NCI-H345 treated with DMSO at 0.1 percent for 48 hours (cell line): Measurements from ENCODE around the gene MEX3A.
A peak's percentile ranks its signal among the peaks of the same experiment; 100 is the strongest.
"Not testable (repeated sequence)": the region's sequence is repeated elsewhere in the genome, so short reads cannot be mapped to it uniquely, and the experiment has no call there.

ENCODE experiments used
- DNase-seq: peaks from one replicate; lab custom pipeline; 2025; ENCODE audit not compliant: unreplicated experiment; lab: John Stamatoyannopoulos, UW

MEX3A gene

GRCh38 chr1:156082309-156083091 is at the start of gene MEX3A:
Gene MEX3A (minus strand): TSS chr1:156082465. CDS start chr1:156081998, 467 bp downstream.
- DNase-seq: peak; percentile 98

DNA sequence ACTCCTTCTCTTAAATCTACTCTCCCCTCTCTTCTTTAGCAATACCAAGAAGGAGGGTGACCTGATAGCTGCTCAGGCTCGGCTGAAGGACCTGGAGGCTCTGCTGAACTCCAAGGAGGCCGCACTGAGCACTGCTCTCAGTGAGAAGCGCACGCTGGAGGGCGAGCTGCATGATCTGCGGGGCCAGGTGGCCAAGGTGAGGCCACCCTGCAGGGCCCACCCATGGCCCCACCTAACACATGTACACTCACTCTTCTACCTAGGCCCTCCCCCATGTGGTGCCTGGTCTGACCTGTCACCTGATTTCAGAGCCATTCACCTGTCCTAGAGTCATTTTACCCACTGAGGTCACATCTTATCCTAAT is 48.3 kb upstream of the MEX3A start:
- no peak for DNase-seq

DNA sequence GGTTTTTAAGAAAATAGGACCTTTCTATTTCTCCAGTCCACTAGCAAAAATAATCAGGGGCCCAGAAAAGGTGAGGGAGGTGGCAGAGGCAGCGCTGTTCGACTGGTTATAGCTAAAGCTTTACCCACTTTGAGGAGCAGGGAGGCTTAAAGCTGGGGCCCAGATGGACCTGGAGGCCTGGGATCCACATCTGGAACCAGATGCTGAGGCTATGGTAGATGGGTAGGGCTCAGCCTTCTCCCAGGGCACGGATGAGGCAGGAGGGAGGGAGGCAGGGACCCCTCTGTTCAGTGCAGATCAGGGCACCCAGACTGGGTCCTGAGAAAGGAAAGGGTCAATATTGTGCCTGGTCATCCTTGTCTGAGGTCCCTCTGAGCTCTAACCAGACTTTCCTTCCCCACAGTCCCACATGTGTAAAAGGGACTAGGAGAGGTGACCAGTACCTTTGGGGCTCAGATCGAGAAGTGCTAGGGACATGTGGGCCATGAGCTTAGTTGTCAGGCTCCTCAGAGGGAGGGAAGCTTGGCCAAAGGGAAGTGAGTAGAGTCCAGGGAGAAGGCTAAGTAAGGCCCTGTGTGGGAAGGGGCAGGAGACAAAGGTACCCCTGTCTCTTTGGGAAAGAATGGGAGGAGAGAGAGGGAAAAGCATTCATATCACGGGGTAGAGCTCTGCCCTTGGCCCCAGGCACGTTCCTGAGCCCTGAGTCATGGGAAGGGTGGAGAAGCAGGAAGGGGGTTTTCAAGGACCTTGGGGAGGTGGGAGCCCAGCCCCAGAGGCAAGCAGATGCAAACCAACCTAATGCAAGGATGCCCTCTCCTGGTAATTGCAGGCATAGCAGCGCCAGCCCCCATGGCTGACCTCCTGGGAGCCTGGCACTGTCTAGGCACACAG is 47.7 kb upstream of the MEX3A start:
- DNase-seq: peak; percentile 94

- DNase-seq: no peak
Observed at GRCh38 chr1:156128654-156129597, 46.7 kb upstream of the MEX3A start.

DNA sequence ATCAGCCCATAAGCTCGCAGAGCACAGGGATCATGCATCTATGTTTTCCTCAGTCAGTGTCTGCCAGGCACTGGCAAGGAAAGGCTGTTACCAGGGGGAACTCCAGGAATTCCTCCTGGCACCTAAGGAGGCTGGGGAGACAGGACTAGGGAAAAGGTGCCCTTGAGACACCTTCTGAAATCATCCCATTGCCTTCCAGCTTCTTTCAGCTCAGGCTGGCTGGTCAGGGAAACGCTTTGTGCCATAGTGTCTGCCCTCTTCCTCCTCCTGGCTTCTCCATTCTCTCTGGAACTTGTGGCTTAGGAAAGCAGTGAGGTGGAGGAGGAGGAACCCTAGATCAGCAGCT is 46.0 kb upstream of the MEX3A start:
- DNase-seq: no peak

DNA sequence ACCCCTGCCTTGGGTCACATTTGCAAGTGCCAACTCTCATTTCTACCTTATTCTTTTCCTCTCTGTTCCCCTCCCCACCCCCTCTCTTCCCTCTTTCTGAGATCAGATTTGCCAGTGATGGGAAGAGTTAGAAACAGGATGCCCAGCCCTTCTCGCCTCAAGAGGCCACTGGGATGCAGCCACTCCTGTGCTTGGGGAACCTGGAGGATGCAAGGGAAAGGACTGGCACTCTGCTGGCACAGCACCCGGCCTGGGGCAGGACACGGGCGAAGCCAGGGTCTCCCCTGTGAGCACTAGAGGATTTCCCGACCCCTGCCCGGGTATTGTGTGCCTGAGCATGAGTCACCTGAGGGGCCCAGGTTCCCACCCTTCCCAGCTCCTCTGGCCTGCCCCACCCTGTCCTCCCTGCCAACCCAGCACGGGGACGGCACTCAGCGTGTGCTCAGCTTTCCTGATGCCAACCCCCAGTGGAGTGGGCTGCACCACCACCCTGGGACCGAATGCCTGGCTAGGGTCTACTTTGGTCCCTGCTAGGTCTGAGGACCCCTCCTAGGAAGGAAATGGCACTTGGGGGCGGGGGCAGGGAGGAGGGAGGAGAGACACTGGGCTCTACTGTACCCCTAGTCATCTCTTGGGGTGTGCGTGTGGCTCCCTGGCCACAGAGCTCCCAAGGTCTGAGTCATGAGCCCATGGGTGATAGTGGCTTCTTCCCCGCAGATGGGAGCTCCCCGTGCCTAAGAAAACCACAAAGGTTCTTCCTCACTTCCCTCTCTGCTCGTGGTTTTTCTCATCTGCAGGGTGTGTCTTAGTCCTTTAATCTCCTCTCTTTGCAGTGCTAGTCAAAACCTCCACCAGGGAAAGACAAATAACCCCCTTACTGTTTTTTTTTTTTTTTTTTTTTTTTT is 44.6 kb upstream of the MEX3A start:
- DNase-seq: no peak

GRCh38 chr1:156126043-156126629 is 43.9 kb upstream of the MEX3A start:
- no peak for DNase-seq

GRCh38 chr1:156125544-156125943 is 43.3 kb upstream of the MEX3A start:
- not testable (repeated sequence) for DNase-seq

- DNase-seq: no peak
Observed at GRCh38 chr1:156124557-156125483, 42.6 kb upstream of the MEX3A start.

- DNase-seq: peak; percentile 100
Observed at GRCh38 chr1:156123356-156124196, 41.3 kb upstream of the MEX3A start.

DNA sequence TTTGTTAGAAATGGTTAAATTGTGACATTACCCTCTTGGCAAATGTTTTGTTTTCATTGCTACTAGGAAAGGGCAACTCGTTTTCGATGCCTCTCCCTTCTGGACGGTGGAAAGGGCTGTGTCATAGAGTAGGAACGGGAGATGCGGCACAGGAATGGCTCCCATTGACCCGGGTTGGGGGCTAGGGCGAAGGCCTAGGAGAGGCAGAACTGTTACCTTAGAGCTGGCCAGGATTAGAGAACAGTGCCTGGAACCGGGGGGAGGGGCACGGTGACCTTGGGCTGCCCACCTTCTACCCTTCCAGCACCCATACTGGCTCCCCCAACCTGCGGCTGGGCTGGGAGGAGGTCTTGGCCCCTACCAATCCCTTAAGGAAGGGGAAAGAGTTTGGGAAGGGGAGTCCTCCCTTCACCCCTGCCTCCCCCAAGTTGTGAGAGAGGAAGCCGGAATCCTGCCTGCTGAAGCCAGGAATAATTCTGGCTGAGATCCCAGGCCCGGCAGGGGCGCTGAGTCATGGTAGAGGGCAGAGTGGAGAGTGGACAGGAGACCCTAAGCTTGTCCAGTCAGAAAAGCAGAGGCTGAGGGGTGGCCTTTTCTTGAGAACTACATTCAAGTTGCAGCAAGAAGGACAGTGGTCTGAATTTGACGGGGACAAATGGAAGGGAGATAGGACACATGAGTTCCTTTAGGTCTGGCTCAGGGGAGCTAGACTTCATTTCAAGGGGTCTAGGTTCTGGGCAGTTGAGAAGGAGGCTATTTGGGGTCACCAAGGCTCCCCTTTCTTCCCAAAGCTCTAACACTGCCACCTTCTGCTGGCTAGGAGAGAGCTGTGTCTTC is 40.5 kb upstream of the MEX3A start:
- DNase-seq: peak; percentile 45

- DNase-seq: no peak
Observed at GRCh38 chr1:156122086-156122485, 39.8 kb upstream of the MEX3A start.

DNA sequence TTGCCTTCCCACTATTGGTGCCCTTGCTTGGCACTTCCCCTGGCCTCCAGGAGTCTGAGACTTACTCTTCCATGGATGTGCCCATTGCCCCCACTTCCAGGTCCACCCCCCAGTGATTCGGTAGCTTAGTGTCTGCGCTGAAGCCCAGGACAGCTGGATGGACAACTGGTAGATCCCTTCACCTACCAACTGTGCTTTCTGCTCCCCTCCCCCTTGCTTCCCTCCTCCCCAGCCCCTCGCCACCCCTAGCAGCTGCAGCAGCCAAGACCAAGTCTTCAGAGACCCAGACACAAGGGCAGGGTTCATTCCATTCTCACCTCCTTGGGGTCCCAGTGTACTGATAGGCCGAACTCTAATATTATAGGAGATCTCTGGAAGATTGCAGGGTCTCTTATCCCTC is 39.2 kb upstream of the MEX3A start:
- no peak for DNase-seq

- DNase-seq: not testable (repeated sequence)
Observed at GRCh38 chr1:156121005-156121404, 38.7 kb upstream of the MEX3A start.

DNA sequence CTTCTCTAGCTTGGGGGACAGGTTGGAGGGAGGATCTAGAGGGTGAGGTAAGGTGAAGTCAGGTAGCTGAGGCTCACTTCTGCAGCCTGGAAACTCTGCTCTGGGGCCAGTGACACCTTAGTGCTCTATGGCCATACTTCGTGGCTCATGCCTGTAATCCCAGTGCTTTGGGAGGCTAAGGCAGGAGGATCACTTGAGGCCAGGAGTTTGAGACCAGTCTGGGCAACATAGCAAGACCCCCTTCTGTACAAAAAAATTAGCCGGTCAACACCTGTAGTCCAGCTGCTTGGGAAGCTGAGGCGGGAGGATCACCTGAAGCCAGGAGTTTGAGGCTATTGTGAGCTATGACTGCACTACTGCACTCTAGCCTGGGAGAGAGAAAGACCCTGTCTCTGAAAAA is 38.1 kb upstream of the MEX3A start:
- DNase-seq: no peak

- no peak for DNase-seq
Observed at GRCh38 chr1:156119503-156120209, 37.4 kb upstream of the MEX3A start.
